Neural cell (in vitro differentiated cells): ENCODE data around the gene STK32A.

Experiments
- EP300 ChIP-seq: fragments of 450-650 bp; conservative IDR thresholded peaks from 2 replicates; pipeline ENCODE4 v1.6.1; 2014; ENCODE audit warnings: antibody characterized with exemption, mild to moderate bottlenecking, moderate library complexity; ENCODE audit not compliant: poor library complexity, severe bottlenecking
- EZH2 ChIP-seq: fragments of 200-600, 300-800 bp; shearing (Covaris generic), sonication (generic); IDR thresholded peaks from 2 replicates; pipeline ENCODE4 v1.6.1; 2014; ENCODE audit warnings: antibody characterized with exemption, low read length, borderline replicate concordance, mild to moderate bottlenecking; ENCODE audit not compliant: insufficient read depth, poor library complexity, severe bottlenecking
- MXI1 ChIP-seq: fragments of 450-650 bp; conservative IDR thresholded peaks from 2 replicates; pipeline ENCODE4 v1.6.1; 2014; ENCODE audit warnings: antibody characterized with exemption, mild to moderate bottlenecking; ENCODE audit not compliant: poor library complexity, severe bottlenecking
- POLR2AphosphoS5 ChIP-seq: IDR thresholded peaks from 2 replicates; pipeline ENCODE4 v1.6.1; 2012
- RAD21 ChIP-seq: fragments of 450-650 bp; conservative IDR thresholded peaks from 2 replicates; pipeline ENCODE4 v1.6.1; 2014; ENCODE audit warnings: antibody characterized with exemption, mild to moderate bottlenecking, moderate library complexity
- REST ChIP-seq: IDR thresholded peaks from 2 replicates; pipeline ENCODE4 v1.6.1; 2012; ENCODE audit warnings: borderline replicate concordance
- SMC3 ChIP-seq: fragments of 450-650 bp; conservative IDR thresholded peaks from 2 replicates; pipeline ENCODE4 v1.6.1; 2014; ENCODE audit warnings: antibody characterized with exemption, mild to moderate bottlenecking, moderate library complexity; ENCODE audit not compliant: poor library complexity
- TAF1 ChIP-seq: IDR thresholded peaks from 2 replicates; pipeline ENCODE4 v1.6.1; 2012; ENCODE audit warnings: low read depth
- TF ChIP-seq, protein P1 (sequence below): fragments of 450-650 bp; IDR thresholded peaks from 2 replicates; pipeline ENCODE4 v1.5.1; 2014; ENCODE audit warnings: antibody characterized with exemption, mild to moderate bottlenecking, moderate library complexity; ENCODE audit not compliant: poor library complexity, severe bottlenecking

DNA sequence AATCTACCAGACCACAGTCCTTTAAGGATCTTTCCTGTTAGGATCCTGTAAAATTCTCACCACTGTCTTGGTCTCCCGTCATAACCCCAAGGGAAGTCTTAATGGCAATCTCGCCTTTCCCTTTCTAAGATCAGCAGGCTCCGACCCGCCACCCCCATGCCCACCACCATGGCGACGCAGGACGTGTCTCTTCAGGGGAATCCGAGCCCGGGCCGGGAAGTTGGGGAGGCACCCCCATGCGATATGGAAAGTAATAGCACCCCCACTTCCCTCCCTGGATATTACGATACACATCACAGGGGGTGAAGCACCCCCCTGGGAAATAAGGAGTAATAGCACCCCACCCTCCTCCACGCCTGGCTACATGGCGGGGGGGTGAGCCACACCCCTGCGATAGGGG is 8.3 kb upstream of the STK32A start:
- no peak for TF ChIP-seq MXI1
- TF ChIP-seq, protein P1, sequence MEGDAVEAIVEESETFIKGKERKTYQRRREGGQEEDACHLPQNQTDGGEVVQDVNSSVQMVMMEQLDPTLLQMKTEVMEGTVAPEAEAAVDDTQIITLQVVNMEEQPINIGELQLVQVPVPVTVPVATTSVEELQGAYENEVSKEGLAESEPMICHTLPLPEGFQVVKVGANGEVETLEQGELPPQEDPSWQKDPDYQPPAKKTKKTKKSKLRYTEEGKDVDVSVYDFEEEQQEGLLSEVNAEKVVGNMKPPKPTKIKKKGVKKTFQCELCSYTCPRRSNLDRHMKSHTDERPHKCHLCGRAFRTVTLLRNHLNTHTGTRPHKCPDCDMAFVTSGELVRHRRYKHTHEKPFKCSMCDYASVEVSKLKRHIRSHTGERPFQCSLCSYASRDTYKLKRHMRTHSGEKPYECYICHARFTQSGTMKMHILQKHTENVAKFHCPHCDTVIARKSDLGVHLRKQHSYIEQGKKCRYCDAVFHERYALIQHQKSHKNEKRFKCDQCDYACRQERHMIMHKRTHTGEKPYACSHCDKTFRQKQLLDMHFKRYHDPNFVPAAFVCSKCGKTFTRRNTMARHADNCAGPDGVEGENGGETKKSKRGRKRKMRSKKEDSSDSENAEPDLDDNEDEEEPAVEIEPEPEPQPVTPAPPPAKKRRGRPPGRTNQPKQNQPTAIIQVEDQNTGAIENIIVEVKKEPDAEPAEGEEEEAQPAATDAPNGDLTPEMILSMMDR = no peak
- no peak for TF ChIP-seq EP300
- no peak for TF ChIP-seq TAF1
- TF ChIP-seq EZH2 = no peak
- TF ChIP-seq POLR2AphosphoS5 = no peak
- no peak for TF ChIP-seq SMC3
- no peak for TF ChIP-seq REST
- TF ChIP-seq RAD21 = no peak
